DMS 273 (cell line): ENCODE results near the gene GABBR2.
A peak's percentile ranks its signal among the peaks of the same experiment; 100 is the strongest.
"Not testable (repeated sequence)": the region's sequence is repeated elsewhere in the genome, so short reads cannot be mapped to it uniquely, and the experiment has no call there.

Experiments
- DNase-seq: peaks from one replicate; lab custom pipeline; 2025; ENCODE audit not compliant: unreplicated experiment; lab: John Stamatoyannopoulos, UW

Gene GABBR2

GRCh38 chr9:98517761-98518160 lies 191.0 kb downstream of the GABBR2 start:
- no peak for DNase-seq

GRCh38 chr9:98516897-98517503 lies 191.7 kb downstream of the GABBR2 start:
- DNase-seq: no peak

GRCh38 chr9:98516205-98516896 lies 192.4 kb downstream of the GABBR2 start:
- no peak for DNase-seq

- no peak for DNase-seq
Observed at GRCh38 chr9:98515506-98516204, 193.1 kb downstream of the GABBR2 start.

- no peak for DNase-seq
Observed at GRCh38 chr9:98514841-98515240, 193.9 kb downstream of the GABBR2 start.

- DNase-seq: not testable (repeated sequence)
Observed at GRCh38 chr9:98508217-98508919, 200.4 kb downstream of the GABBR2 start.

- peak; percentile 18 for DNase-seq
Observed at GRCh38 chr9:98506422-98507054, 202.2 kb downstream of the GABBR2 start.

GRCh38 chr9:98504298-98505282 lies 204.1 kb downstream of the GABBR2 start:
- DNase-seq: peak; percentile 8

GRCh38 chr9:98503867-98504266 lies 204.9 kb downstream of the GABBR2 start:
- DNase-seq: no peak

- no peak for DNase-seq
Observed at GRCh38 chr9:98502976-98503325, 205.8 kb downstream of the GABBR2 start.

- no peak for DNase-seq
Observed at GRCh38 chr9:98502311-98502975, 206.3 kb downstream of the GABBR2 start.

- no peak for DNase-seq
Observed at GRCh38 chr9:98501819-98502218, 206.9 kb downstream of the GABBR2 start.

GRCh38 chr9:98501259-98501658 lies 207.5 kb downstream of the GABBR2 start:
- DNase-seq: not testable (repeated sequence)

- DNase-seq: no peak
Observed at GRCh38 chr9:98500337-98500919, 208.3 kb downstream of the GABBR2 start.

- no peak for DNase-seq
Observed at GRCh38 chr9:98495530-98495929, 213.2 kb downstream of the GABBR2 start.

GRCh38 chr9:98494852-98495251 lies 213.9 kb downstream of the GABBR2 start:
- DNase-seq: no peak

- DNase-seq: no peak
Observed at GRCh38 chr9:98491828-98492227, 216.9 kb downstream of the GABBR2 start.

- DNase-seq: no peak
Observed at GRCh38 chr9:98491231-98491651, 217.5 kb downstream of the GABBR2 start.
